HL-60 (cell line): ENCODE measurements around the gene RASAL1.

Source experiments
- DNase-seq, 2 experiments: peaks; one replicate each; pipeline ENCODE4 v3.0.0-alpha.2; 2010 to 2020; ENCODE audit warnings: low read depth in 1 of 2, low spot score in 1 of 2
- H3K27ac ChIP-seq: fragments of 250-450 bp; sonication (Bioruptor Pico); replicated peaks from 2 replicates; pipeline ENCODE4 v1.5.1; 2020; ENCODE audit warnings: mild to moderate bottlenecking, moderate library complexity
- H3K27me3 ChIP-seq: fragments of 250-450 bp; sonication (Bioruptor Pico); 2 replicates; pipeline ENCODE4 v1.5.1; 2021; ENCODE audit warnings: mild to moderate bottlenecking, moderate library complexity; ENCODE audit not compliant: insufficient read depth, poor library complexity, severe bottlenecking
- H3K4me3 ChIP-seq: replicated peaks from 2 replicates; pipeline ENCODE4 v1.5.1; 2011; ENCODE audit warnings: mild to moderate bottlenecking, control low read depth, low read length; ENCODE audit not compliant: insufficient read depth
- GABPA ChIP-seq: IDR thresholded peaks from 2 replicates; pipeline ENCODE4 v1.6.1; 2012; ENCODE audit warnings: low read depth
- POLR2AphosphoS5 ChIP-seq: IDR thresholded peaks from 2 replicates; pipeline ENCODE4 v1.6.1; 2012; ENCODE audit warnings: low read depth
- SPI1 ChIP-seq: IDR thresholded peaks from 2 replicates; pipeline ENCODE4 v1.6.1; 2012; ENCODE audit warnings: low read depth, mild to moderate bottlenecking, borderline replicate concordance
- TF ChIP-seq, protein P1 (sequence below): IDR thresholded peaks from one replicate; pipeline ENCODE4 v1.5.1; 2011; ENCODE audit warnings: low read length, control low read depth, inconsistent platforms; ENCODE audit not compliant: insufficient read depth
- TF ChIP-seq, protein P2 (sequence below): IDR thresholded peaks from 2 replicates; pipeline ENCODE4 v1.6.1; 2012; ENCODE audit warnings: low read depth; ENCODE audit not compliant: insufficient replicate concordance

RASAL1 gene

DNA sequence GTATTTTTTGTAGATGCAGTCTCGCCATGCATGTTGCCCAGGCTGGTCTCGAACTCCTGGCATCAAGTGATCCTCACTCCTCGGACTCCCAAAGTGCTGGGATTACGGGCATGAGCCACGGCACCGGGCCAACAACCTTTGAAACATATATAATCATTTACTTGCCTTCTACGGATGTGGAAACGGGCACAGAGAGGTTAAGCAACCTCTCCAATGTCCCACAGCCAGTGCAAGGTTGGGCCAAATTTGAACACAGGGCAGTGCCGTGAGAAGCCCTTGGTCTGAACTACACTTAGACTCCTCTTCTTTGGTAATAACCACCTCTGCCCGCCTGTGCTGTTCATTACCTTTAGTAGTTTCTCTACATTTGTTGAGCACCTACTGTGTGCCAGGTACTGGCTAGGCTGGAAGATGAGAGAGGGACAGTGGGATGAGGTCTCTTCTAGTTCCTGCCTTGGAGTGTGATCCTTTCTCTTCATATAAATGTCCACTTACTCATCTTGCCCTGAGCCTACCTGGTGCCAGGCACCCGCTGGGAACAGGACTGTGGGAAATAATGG is 47.5 kb upstream of the RASAL1 start:
- Histone ChIP-seq H3K27me3 (no peaks in the 10 kb centered on the region), H3K4me3 (no peak overlapping the region), H3K27ac (no peak overlapping the region)
- no peak for DNase-seq
- TF ChIP-seq SPI1 (no peak), GABPA (no peak), POLR2AphosphoS5 (no peak)
- TF ChIP-seq, protein P1, sequence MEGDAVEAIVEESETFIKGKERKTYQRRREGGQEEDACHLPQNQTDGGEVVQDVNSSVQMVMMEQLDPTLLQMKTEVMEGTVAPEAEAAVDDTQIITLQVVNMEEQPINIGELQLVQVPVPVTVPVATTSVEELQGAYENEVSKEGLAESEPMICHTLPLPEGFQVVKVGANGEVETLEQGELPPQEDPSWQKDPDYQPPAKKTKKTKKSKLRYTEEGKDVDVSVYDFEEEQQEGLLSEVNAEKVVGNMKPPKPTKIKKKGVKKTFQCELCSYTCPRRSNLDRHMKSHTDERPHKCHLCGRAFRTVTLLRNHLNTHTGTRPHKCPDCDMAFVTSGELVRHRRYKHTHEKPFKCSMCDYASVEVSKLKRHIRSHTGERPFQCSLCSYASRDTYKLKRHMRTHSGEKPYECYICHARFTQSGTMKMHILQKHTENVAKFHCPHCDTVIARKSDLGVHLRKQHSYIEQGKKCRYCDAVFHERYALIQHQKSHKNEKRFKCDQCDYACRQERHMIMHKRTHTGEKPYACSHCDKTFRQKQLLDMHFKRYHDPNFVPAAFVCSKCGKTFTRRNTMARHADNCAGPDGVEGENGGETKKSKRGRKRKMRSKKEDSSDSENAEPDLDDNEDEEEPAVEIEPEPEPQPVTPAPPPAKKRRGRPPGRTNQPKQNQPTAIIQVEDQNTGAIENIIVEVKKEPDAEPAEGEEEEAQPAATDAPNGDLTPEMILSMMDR: no peak
- TF ChIP-seq, protein P2, sequence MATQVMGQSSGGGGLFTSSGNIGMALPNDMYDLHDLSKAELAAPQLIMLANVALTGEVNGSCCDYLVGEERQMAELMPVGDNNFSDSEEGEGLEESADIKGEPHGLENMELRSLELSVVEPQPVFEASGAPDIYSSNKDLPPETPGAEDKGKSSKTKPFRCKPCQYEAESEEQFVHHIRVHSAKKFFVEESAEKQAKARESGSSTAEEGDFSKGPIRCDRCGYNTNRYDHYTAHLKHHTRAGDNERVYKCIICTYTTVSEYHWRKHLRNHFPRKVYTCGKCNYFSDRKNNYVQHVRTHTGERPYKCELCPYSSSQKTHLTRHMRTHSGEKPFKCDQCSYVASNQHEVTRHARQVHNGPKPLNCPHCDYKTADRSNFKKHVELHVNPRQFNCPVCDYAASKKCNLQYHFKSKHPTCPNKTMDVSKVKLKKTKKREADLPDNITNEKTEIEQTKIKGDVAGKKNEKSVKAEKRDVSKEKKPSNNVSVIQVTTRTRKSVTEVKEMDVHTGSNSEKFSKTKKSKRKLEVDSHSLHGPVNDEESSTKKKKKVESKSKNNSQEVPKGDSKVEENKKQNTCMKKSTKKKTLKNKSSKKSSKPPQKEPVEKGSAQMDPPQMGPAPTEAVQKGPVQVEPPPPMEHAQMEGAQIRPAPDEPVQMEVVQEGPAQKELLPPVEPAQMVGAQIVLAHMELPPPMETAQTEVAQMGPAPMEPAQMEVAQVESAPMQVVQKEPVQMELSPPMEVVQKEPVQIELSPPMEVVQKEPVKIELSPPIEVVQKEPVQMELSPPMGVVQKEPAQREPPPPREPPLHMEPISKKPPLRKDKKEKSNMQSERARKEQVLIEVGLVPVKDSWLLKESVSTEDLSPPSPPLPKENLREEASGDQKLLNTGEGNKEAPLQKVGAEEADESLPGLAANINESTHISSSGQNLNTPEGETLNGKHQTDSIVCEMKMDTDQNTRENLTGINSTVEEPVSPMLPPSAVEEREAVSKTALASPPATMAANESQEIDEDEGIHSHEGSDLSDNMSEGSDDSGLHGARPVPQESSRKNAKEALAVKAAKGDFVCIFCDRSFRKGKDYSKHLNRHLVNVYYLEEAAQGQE: no peak

DNA sequence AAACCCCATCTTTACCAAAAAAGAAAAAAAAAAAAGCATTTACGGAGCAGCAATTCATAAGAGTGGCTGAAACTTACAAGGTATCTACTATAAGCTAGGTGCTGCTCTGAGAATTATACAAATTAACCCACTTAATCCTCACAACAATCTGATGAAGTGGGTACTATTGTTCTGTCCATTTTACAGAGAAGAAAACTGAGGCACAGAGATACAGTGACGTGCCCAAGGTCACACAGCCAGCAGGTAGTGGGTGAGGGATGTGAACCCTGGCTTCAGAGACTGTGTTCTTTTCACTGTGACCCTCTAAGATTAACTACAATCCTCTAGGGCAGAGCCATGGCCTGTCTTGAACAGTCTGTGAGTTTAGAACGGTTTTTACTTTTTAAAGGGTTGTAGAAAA is 46.4 kb upstream of the RASAL1 start:
- Histone ChIP-seq H3K27ac (no peak overlapping the region), H3K4me3 (no peak overlapping the region), H3K27me3 (no peaks in the 10 kb centered on the region)
- no peak for DNase-seq
- TF ChIP-seq GABPA: no peak
- TF ChIP-seq SPI1: no peak
- TF ChIP-seq POLR2AphosphoS5: no peak
- TF ChIP-seq, protein P2: no peak
- TF ChIP-seq, protein P1: no peak

DNA sequence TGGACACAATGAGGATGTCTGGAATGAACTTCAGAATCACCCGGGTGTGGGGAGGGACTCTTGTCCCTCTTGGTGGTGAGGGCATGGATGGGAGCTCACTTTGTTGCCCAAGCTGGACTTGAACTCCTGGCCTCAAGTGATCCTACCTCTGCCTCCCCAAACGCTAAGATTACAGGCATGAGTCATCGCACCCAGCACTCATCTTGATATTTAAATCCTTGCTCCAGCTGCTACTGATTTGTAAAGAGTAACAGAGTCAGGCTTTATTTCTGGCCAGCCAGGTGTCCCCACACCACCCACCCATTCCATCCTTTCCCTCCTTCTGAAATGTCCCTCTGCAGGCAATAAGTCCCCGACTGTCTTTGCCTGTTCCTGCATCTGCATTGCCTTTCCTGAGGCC is 44.8 kb upstream of the RASAL1 start:
- H3K27ac ChIP-seq: no peak overlapping the region
- no peak for DNase-seq
- no peak for TF ChIP-seq GABPA
- TF ChIP-seq, protein P1: no peak
- TF ChIP-seq POLR2AphosphoS5: no peak
- no peak for TF ChIP-seq SPI1
- TF ChIP-seq, protein P2: no peak
- no peak overlapping the region for H3K4me3 ChIP-seq
- no peaks in the 10 kb centered on the region for H3K27me3 ChIP-seq
